SK-N-DZ (cell line): ENCODE data around the gene TMEM179.

Experiments
- DNase-seq: peaks from one replicate; pipeline ENCODE4 v3.0.0-alpha.2; 2015; ENCODE audit warnings: low spot score

Gene TMEM179

GRCh38 chr14:104555430-104556255 is 48.9 kb downstream of the TMEM179 start:
- no peak for DNase-seq

DNA sequence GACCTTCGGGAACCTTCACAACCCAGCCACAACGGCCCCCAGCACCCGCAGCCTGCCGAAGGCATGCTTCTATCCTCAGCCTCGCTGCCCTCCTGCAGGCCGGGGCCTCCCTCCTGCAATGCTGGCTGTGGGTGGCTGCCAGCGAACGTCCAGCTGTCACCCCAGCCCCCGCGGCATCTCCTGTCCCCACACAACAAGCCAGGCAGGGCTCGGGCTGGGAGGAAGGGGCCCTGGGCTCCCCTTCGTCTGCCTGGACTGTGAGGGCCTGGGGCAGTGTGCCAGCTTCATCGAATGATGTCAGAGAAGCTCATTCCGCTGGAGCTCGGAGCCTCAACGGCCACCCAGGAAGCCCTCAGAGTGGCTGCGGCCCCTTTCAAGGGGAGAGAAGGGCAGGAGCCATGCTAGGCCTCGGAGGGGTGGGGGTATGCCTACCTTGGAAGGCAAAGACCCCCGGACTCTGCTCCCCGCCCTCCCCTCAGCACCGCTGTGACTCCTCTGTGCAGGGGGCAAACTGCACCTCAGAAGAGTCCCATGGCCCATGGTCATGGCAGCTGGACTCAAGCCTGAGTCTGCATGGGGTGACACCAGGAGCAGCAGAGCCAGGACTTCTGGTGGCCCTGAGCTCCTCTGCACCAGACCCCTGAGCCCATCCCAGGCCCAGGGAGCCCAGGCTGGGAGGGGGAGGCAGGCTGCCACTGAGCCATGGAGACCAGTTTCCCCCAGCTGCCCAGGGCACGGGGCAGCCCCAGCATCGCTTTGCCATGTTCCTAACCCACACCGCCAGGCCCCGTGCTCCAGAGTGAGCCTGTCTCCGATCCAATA is 49.8 kb downstream of the TMEM179 start:
- DNase-seq, result no peak

DNA sequence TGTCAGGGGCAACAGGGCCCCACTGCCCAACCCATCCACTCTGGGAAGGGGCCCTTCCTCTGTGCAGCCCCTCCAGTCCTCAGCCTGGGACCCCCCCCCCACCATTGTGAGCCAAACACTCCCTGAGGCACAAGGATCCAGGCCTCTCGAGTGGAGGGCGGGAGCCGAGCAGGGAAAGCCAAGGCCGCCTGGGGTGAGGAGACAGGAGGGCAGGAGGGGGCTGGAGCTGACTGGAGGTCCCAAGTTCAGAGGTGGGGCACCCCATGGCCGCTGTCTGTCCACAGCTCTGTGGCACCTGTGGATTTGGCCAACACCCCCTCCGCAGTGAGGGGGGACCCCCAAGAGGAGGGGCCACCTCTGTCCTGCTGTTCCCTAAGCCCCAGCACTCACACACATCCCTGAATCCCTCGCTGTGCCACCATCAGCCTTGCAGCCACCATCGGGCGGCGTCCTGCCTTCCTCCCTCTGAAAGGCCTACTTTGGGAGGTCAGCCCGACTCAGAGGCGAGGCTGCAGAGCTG is 50.4 kb downstream of the TMEM179 start:
- DNase-seq, result no peak

DNA sequence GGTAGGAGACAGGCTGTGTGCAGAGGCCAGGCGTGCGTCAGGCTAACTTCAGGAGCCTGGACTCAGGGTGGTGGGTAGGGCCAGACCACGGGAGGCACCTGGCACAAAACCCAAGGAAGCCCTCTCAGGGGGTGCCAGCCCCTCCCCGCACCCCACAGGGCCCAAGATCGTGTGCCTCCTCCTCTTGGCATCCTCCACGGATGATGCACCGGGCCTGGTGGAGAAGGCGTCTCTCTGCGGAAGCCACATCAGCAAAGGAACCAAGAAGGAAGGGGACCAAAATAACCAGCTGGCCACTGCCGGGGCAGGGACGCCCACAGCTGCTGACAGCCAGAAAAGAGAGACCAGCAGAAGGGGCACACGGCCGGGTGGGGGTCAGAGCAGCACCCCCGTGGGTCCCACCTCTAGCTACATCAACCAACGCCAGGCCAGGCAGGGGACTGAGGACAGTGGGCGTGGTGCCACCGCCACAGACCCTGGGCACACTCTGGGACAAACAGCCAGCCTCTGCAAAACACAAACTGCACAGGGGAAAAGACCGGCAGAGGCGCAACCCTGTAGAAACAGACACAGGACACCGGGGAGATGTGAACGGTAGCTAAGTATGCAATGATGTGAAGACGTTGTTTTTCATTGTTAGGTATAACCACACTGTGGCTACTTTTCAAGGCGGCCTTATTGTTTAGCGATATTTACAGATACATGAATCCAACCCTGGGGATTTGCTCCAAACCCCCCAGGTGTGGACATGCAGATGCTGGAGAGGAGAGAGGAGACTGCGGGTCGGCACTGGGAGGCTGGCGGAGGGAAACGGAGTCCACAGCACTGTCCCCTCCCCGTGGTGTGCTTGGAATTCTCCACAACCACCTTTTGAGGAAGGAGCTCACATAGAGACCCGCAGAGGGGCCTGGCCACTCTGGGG is 51.1 kb downstream of the TMEM179 start:
- no peak for DNase-seq

DNA sequence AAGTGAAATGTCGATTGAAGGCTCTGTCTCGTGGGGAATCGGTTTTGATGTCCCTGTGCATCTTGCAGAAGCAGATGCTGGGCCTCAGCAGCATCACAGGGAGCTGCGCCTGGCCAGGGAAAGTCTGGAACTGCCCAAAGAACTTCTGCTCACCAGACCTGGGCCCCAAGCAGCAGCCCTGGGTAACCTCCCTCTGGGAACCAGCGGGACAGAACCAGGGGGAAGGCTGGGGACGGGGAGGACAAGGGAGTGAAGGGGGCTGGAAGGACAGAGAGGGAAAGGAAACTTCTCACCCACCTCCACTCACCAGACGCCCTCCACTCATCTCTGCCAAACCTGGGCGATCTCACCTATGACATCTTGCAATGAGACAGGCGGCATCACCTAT is 51.8 kb downstream of the TMEM179 start:
- DNase-seq, result no peak

DNA sequence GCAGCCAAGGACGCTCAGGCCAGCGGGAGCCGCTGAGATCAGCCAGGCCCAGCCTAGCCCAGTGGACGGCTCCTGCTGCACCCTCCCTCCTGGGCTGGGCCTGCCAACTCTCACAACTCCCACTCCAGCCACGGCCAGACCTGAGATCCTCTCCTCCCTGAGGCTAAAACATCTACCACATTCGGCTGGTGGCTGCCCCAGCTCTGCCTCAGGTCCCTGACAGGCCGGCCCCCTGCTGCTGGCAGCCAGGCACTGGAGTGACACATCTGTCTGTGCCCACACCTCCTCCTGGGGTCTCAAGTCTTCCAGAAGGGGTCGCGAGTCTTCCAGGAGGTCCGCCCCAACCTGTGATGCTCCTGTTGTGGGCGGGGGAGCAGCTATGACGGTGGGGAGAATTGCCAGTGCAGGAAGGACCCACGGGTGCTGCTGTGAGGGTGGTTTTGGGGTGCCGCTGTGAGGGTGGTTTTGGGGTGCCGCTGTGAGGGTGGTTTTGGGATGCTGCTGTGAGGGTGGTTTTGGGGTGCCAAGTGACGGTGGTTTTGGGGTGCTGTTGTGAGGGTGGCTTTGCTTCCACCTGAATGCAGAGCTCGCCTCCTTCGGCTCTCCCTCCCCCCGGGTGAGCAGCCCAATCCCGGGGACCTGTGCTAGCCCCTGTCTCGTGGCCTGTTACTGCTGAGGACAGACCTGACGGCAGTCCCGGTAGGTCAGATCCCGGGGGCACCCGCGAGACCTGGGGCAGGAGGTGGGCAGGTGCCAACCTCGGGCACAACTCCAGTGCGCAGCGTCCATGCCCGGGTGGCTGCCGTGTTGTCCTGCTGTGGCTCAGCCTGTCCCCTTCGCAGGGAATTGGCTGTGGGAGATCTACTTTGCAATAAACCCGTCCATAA is 52.5 kb downstream of the TMEM179 start:
- DNase-seq, result no peak

- no peak for DNase-seq
Observed at GRCh38 chr14:104550861-104551728, 53.5 kb downstream of the TMEM179 start.

DNA sequence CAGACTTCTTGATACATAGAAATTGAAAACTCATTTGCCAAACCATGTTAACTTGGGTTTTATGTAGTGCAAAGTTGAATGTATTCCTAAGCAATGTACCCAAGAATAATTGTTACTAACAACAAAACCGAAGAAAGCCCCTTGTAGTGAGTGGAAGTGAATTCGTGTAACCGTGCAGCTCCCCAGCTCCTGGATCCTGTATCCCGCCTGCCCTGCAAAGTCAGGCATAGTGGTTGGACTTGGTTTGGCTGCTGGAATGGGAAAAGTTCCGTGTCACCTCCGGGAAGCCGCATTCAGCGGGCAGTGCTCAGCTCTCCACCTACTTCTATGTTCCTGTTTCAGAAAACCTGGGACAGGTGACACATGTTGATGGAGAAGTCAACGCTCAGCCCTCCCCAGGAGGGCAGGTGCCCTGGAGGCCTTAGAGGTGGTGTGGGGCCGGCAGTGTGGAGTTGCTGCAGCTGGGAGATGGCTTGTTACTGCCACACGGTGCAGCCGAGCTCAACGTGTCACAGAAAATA is 54.2 kb downstream of the TMEM179 start:
- no peak for DNase-seq

- no peak for DNase-seq
Observed at GRCh38 chr14:104549536-104550339, 54.8 kb downstream of the TMEM179 start.

GRCh38 chr14:104548802-104549535 is 55.6 kb downstream of the TMEM179 start:
- DNase-seq, result no peak

GRCh38 chr14:104547998-104548700 is 56.4 kb downstream of the TMEM179 start:
- no peak for DNase-seq

DNA sequence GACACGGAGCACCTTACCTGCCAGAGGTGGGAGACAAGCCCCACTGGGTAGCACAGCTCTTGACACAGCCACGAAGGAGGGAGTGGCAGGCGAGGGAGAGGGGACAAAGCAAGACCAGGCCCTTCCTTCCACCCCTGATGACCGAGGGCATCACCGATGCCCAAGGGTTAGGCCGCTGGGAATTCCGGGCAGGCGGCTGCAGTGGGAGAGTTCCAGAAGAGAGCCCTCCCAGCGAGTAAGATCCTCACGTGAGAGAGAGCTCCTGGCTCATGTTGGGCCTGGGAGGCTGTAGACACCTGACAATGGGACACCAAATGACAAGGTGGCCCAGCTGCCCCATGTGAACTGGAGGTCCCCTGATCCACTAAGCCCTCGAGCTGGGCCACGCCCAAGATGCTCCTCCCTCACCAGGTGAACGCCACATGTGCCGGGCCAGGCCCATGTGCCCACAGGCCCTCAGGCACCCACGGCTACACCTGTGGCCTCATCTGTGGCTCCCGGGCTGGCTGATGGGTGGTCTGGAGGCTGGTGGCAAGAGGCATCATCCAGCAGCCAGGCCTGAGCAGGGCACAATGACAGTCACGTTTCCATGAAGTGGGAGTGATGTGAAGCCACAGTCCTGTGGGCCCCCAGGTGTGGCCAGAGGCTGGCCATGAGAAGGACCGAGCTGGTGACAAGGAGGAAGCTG is 57.1 kb downstream of the TMEM179 start:
- DNase-seq, result no peak

DNA sequence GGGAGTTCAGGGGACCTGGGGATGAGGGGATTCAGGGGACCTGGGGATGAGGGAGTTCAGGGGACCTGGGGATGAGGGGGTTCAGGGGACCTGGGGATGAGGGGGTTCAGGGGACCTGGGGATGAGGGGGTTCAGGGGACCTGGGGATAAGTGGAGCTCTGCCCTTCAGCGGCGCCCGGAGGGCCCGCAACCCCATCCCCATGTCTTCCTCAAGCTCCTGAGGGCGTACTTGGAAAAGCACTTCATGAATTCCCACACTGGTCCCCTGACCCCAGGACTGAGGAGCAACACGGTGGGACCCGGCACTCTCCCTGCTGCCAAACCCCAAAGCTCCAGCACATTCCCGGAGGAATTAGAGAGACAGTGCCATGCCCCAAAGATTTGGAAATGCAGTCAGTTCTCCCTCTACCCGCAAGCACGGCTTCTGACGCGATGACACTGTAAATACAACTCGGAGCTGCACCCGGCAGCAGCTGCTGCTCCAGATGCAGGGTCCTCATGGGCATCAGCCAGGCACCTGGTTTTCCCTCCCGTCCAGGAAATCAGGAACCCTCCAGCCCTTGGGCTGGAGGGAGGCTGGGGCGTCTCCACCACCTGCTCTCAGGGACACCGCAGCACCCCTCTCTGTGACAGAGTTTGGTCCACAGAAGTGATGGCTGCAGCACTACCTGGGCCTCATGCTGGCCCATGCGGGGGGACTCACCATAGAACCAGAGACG is 57.8 kb downstream of the TMEM179 start:
- DNase-seq, result no peak

DNA sequence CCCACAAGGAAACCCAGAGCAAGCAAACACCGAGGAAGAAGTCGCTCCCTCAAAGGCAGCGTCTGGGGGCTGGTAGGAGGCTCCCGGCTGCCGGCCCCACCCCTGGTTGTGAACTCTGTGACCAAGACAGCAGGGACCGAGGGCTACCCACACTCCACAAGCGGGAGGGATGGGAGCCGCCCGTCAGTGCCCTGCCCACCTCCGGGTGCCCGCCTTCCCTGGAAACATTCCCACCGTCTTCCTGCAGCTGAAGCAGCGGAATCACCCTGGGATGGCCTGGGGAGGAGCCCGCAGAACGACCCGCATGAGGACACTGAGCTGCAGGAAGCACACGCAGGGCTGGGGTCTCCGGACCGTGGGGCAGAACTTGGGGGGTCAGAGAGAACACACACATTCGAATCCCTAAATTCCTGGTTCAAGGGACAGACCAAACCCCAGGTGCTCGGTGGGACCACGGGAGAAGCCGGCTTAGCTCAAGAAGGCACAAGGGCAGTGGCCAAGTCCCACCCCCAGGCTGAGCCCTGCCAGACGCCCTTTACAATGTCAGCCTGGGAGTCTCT is 58.5 kb downstream of the TMEM179 start:
- DNase-seq, result no peak

- DNase-seq, result no peak
Observed at GRCh38 chr14:104545151-104545941, 59.2 kb downstream of the TMEM179 start.
